Neuronal stem cell (in vitro differentiated cells): ENCODE measurements around the gene COL5A1.

ENCODE experiments used
- DNase-seq: peaks from one replicate; pipeline ENCODE4 v3.0.0-alpha.2; 2013; ENCODE audit warnings: low spot score
- H2AFZ ChIP-seq: one replicate; pipeline ENCODE4 v1.6.1; 2013; ENCODE audit warnings: mild to moderate bottlenecking, low read length, inconsistent platforms
- H2AK5ac ChIP-seq: 2 replicates; pipeline ENCODE4 v1.6.1; 2013; ENCODE audit warnings: low read depth, mild to moderate bottlenecking, inconsistent platforms, low read length, moderate library complexity, mixed read lengths
- H2BK120ac ChIP-seq: 2 replicates; pipeline ENCODE4 v1.6.1; 2013; ENCODE audit warnings: low read depth, mild to moderate bottlenecking, inconsistent platforms, low read length, moderate library complexity, mixed read lengths
- H2BK12ac ChIP-seq: one replicate; pipeline ENCODE4 v1.6.1; 2013; ENCODE audit warnings: low read length, inconsistent platforms
- H2BK15ac ChIP-seq: 2 replicates; pipeline ENCODE4 v1.6.1; 2013; ENCODE audit warnings: mild to moderate bottlenecking, low read length, inconsistent platforms, mixed read lengths
- H2BK5ac ChIP-seq: one replicate; pipeline ENCODE4 v1.6.1; 2013; ENCODE audit warnings: inconsistent platforms, mild to moderate bottlenecking, low read length, moderate library complexity
- H3K14ac ChIP-seq: one replicate; pipeline ENCODE4 v1.6.1; 2013; ENCODE audit warnings: low read length, inconsistent platforms
- H3K18ac ChIP-seq: 2 replicates; pipeline ENCODE4 v1.6.1; 2013; ENCODE audit warnings: low read length, inconsistent platforms
- H3K23ac ChIP-seq: 2 replicates; pipeline ENCODE4 v1.6.1; 2013; ENCODE audit warnings: low read depth, mild to moderate bottlenecking, mixed read lengths, low read length, inconsistent platforms; ENCODE audit not compliant: poor library complexity
- H3K27ac ChIP-seq: replicated peaks from 3 replicates; pipeline ENCODE4 v1.5.1; 2013; ENCODE audit warnings: low read length, inconsistent platforms
- H3K27me3 ChIP-seq, 3 experiments: 2 replicates each; pipeline ENCODE4 v1.6.1; 2013; ENCODE audit warnings: low read length in 3 of 3, mild to moderate bottlenecking in 2 of 3, inconsistent platforms in 1 of 3, low read depth in 1 of 3, mixed read lengths in 1 of 3, moderate library complexity in 1 of 3; ENCODE audit not compliant: control insufficient read depth in 3 of 3, insufficient read depth in 3 of 3
- H3K36me3 ChIP-seq, 2 donors: replicated peaks in 1 of 2; 2 replicates each; pipeline ENCODE4 v1.6.1; 2013; ENCODE audit warnings: low read length in 2 of 2; ENCODE audit not compliant: control insufficient read depth in 2 of 2, insufficient read depth in 2 of 2
- H3K4ac ChIP-seq: 2 replicates; pipeline ENCODE4 v1.6.1; 2013; ENCODE audit warnings: inconsistent platforms, mild to moderate bottlenecking, low read length, moderate library complexity
- H3K4me1 ChIP-seq, 2 donors: 1 replicate in 1 of 2; 2 replicates in 1 of 2; pipeline ENCODE4 v1.6.1; 2013; ENCODE audit warnings: low read length in 2 of 2, low read depth in 1 of 2; ENCODE audit not compliant: control insufficient read depth in 2 of 2, insufficient read depth in 1 of 2
- H3K4me2 ChIP-seq: one replicate; pipeline ENCODE4 v1.6.1; 2013; ENCODE audit warnings: mild to moderate bottlenecking, low read length, inconsistent platforms; ENCODE audit not compliant: insufficient read depth, poor library complexity, severe bottlenecking
- H3K4me3 ChIP-seq, 2 donors: 2 replicates each; pipeline ENCODE4 v1.5.1; 2013; ENCODE audit warnings: low read length in 2 of 2, mild to moderate bottlenecking in 2 of 2, inconsistent platforms in 1 of 2, moderate library complexity in 1 of 2
- H3K79me1 ChIP-seq: one replicate; pipeline ENCODE4 v1.6.1; 2013; ENCODE audit warnings: low read depth, mild to moderate bottlenecking, inconsistent platforms, low read length, moderate library complexity
- H3K9ac ChIP-seq: one replicate; pipeline ENCODE4 v1.6.1; 2013; ENCODE audit warnings: mild to moderate bottlenecking, low read depth, low read length, inconsistent platforms; ENCODE audit not compliant: poor library complexity
- H3K9me3 ChIP-seq, 2 donors: replicated peaks in 1 of 2; 2 replicates each; pipeline versions ENCODE3 to v1.6.1; 2013; ENCODE audit warnings: low read length in 2 of 2, mild to moderate bottlenecking in 2 of 2, inconsistent platforms in 1 of 2, low read depth in 1 of 2, mixed read lengths in 1 of 2, moderate library complexity in 1 of 2; ENCODE audit not compliant: control insufficient read depth in 2 of 2, insufficient read depth in 1 of 2
- H4K8ac ChIP-seq: one replicate; pipeline ENCODE4 v1.6.1; 2013; ENCODE audit warnings: low read depth, mild to moderate bottlenecking, inconsistent platforms, low read length, moderate library complexity
- H4K91ac ChIP-seq: one replicate; pipeline ENCODE4 v1.6.1; 2013; ENCODE audit warnings: low read length, low read depth, mild to moderate bottlenecking, inconsistent platforms; ENCODE audit not compliant: poor library complexity
- WGBS, 2 donors: extraction: QIAGEN DNeasy Blood & Tissue Kit; methylation state at CpG; one replicate each; pipeline ENCODE4 v1.1.7; 2013; ENCODE audit warnings: missing lambda C conversion rate in 2 of 2, mixed read lengths in 1 of 2; ENCODE audit not compliant: insufficient read length in 2 of 2, insufficient replicate concordance in 1 of 2; ENCODE audit errors: extremely low coverage in 2 of 2; 5-methylcytosine and 5-hydroxymethylcytosine counted together

The COL5A1 gene

DNA sequence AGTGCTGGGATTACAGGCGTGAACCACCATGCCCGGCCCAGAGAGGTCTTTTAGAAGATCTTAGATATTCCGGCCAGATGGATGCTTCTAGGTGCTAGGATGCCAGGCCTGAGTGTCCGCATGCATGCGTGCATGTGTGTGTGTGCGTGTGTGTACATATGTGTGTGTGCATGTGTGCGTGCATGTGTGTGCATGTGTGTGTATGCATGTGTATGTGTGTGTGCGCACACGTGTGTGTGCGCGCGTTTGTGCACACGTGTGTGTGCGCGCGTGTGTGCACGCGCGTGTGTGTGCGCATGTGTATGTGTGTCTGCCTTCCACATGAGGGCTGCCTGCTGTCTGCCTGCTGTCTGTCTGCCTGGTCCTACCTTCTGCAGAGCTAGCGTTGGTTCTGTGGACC lies 151.0 kb downstream of the COL5A1 start:
- no peaks in the 10 kb centered on the region for H3K27me3 ChIP-seq
- H3K9ac ChIP-seq: peak overlapping the region; percentile 55
- H2AFZ ChIP-seq: no peak overlapping the region
- no CpG with 5 or more reads among the region's 21 CpGs for WGBS, 2 donors
- no peak overlapping the region for H3K4ac ChIP-seq
- no peaks in the 10 kb centered on the region for H3K36me3 ChIP-seq
- H2AK5ac ChIP-seq: peak overlapping the region; percentile 7
- peak overlapping the region; percentile 94 for H3K23ac ChIP-seq
- H4K8ac ChIP-seq: no peak overlapping the region
- H3K18ac ChIP-seq: no peak overlapping the region
- H4K91ac ChIP-seq: no peak overlapping the region
- no peak overlapping the region for H3K4me2 ChIP-seq
- no peak overlapping the region for H2BK15ac ChIP-seq
- no peak overlapping the region for H3K27ac ChIP-seq
- no peaks in the 10 kb centered on the region for H3K9me3 ChIP-seq
- DNase-seq: no peak
- no peak overlapping the region for H2BK120ac ChIP-seq
- peak overlapping the region; percentile 64 for H3K14ac ChIP-seq
- peaks cover under 1% of the 10 kb centered on the region for H3K79me1 ChIP-seq
- no peak overlapping the region for H3K4me3 ChIP-seq
- no peak overlapping the region for H2BK5ac ChIP-seq
- peaks cover 0 to 4% of the 10 kb centered on the region in 2 donors for H3K4me1 ChIP-seq
- peak overlapping the region; percentile 46 for H2BK12ac ChIP-seq

DNA sequence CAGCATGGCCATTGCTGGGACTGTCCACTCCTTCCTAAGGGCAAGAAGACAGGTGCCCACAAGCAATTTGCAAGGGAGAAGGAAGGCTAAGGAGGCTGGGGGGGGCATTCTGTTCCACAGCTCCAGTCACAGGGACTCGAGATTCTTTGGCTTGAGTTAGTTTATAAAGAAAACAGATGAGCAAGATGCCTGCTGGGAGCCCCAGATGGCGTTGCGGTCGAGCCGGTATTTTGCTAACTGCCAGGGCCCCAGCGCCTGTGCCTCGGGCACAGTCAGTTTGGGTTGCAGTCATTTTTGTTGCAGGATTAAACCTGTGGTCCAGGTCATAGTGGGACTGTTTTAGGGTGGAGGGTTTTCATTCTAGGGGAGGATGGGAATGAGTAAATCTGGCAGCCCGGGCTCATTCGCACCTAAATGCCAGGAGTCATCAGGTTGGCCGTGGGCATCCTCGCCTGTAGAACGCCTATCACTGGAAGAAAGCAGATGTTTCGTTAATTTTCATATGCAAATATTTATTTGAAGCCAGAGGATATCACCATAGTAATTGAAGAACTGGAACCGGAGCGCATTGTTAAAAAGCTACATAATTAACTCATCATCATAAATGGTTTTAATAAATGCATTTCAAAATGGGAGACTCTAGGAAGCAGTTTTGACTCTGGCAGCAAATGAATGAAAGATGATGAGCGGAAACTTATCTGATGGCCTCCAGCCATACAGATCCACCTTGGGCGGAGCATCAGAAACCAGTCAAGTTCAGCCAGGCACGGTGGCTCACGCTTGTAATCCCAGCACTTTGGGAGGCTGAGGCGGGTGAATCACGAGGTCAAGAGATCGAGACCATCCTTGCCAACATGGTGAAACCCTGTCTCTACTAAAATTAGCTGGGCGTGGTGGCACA lies 151.9 kb downstream of the COL5A1 start:
- Histone ChIP-seq H2AFZ (no peak overlapping the region), H3K4me2 (no peak overlapping the region), H2BK5ac (no peak overlapping the region), H3K9ac (no peak overlapping the region), H3K27ac (no peak overlapping the region), H3K79me1 (no peaks in the 10 kb centered on the region), H3K27me3 (no peaks in the 10 kb centered on the region), H3K18ac (no peak overlapping the region), H3K4me1 (peaks cover 0 to 4% of the 10 kb centered on the region in 2 donors), H3K36me3 (no peaks in the 10 kb centered on the region), H4K91ac (no peak overlapping the region), H2BK120ac (no peak overlapping the region), H2AK5ac (no peak overlapping the region), H3K4ac (no peak overlapping the region), H2BK12ac (no peak overlapping the region), H3K14ac (no peak overlapping the region), H4K8ac (no peak overlapping the region), H3K4me3 (no peak overlapping the region), H3K23ac (no peak overlapping the region), H2BK15ac (no peak overlapping the region), H3K9me3 (no peaks in the 10 kb centered on the region)
- DNase-seq: no peak
- no CpG with 5 or more reads among the region's 23 CpGs for WGBS, 2 donors

DNA sequence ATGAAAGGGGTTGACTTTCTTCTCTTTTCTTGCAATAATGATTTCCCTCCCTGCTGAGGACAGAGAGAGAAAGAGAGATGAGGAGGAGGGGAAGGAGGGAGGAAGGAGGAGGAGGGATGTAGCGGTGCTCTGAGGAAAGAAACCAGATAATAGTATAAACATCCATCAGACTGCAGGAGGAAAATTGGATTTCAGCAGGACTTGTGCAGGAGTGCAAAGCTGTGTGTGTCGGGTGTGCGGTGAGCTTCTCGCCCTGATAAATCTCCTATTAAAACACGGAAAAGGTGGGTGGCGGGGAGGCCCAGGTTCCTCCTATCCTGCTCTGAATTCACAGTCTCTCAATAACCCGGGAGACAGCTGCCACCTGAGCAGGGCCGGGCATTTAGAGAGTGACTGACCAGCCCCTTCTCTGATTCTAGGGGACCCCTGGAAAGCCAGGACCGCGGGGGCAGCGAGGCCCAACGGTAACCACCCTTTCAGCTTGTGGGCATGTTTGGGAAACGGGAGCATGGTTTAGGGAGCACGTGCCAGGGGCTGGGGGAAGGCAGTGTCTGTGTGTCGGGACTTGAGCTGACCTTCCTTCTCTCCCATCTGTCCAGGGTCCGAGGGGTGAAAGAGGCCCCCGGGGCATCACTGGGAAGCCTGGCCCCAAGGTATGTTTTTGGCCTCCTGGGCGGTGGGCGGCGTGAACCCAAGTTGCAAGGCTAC lies 153.2 kb downstream of the COL5A1 start:
- Histone ChIP-seq H3K4me3 (no peak overlapping the region), H3K18ac (peak overlapping the region; percentile 85), H2BK120ac (no peak overlapping the region), H2BK12ac (no peak overlapping the region), H4K91ac (no peak overlapping the region), H3K4me1 (peaks cover 0 to 1% of the 10 kb centered on the region in 2 donors), H3K4me2 (no peak overlapping the region), H3K79me1 (no peaks in the 10 kb centered on the region), H3K4ac (no peak overlapping the region), H3K9ac (no peak overlapping the region), H4K8ac (no peak overlapping the region), H3K23ac (no peak overlapping the region), H3K27ac (no peak overlapping the region), H3K27me3 (no peaks in the 10 kb centered on the region), H2BK5ac (no peak overlapping the region), H3K9me3 (no peaks in the 10 kb centered on the region), H2BK15ac (no peak overlapping the region), H3K14ac (no peak overlapping the region), H3K36me3 (no peaks in the 10 kb centered on the region), H2AK5ac (no peak overlapping the region), H2AFZ (no peak overlapping the region)
- WGBS, 2 donors: no CpG with 5 or more reads among the region's 20 CpGs
- no peak for DNase-seq

DNA sequence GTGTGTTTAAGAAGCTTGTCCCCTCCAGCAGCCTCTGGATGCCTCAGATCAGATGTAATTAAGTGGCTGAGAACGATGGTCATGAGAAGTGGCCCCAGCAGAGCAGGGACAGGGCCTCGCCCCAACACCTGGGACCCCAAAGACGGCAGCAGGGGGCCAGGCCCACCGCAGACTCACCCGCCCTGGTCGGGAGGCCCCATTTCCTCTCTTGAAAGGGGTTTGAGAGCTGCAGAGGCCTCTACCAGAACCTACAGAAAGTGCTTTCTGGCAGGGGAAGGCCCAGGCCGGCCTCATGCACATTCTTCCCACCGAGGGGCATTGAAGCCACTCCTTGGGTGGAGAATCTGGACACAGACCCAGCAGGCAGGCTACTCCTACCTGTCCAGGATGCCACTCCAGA lies 153.8 kb downstream of the COL5A1 start:
- Histone ChIP-seq H2BK120ac (no peak overlapping the region), H3K27me3 (no peaks in the 10 kb centered on the region), H3K79me1 (no peaks in the 10 kb centered on the region), H2BK5ac (peak overlapping the region; percentile 42), H3K9me3 (no peaks in the 10 kb centered on the region), H2AK5ac (no peak overlapping the region), H3K18ac (no peak overlapping the region), H3K4me2 (no peak overlapping the region), H3K4me3 (no peak overlapping the region), H3K4ac (no peak overlapping the region), H4K91ac (no peak overlapping the region), H3K36me3 (no peaks in the 10 kb centered on the region), H3K27ac (no peak overlapping the region), H2BK12ac (no peak overlapping the region), H3K4me1 (peaks cover 0 to 3% of the 10 kb centered on the region in 2 donors), H4K8ac (no peak overlapping the region), H2AFZ (no peak overlapping the region), H3K9ac (no peak overlapping the region), H3K14ac (no peak overlapping the region), H2BK15ac (no peak overlapping the region), H3K23ac (no peak overlapping the region)
- no peak for DNase-seq
- no CpG with 5 or more reads among the region's 8 CpGs for WGBS, 2 donors
